ENCODE results near the gene GRM5. TPM values are rescaled to one million over a fixed set of nuclear protein-coding genes. Genes with fewer than 3 reads are reported as not detected.
A peak's percentile ranks its signal among the peaks of the same experiment; 100 is the strongest.
"Not testable (repeated sequence)": the region's sequence is repeated elsewhere in the genome, so short reads cannot be mapped to it uniquely, and the experiment has no call there.

GRM5 gene
- total RNA-seq, 1 experiment from 2014 or later, result not detected

DNA sequence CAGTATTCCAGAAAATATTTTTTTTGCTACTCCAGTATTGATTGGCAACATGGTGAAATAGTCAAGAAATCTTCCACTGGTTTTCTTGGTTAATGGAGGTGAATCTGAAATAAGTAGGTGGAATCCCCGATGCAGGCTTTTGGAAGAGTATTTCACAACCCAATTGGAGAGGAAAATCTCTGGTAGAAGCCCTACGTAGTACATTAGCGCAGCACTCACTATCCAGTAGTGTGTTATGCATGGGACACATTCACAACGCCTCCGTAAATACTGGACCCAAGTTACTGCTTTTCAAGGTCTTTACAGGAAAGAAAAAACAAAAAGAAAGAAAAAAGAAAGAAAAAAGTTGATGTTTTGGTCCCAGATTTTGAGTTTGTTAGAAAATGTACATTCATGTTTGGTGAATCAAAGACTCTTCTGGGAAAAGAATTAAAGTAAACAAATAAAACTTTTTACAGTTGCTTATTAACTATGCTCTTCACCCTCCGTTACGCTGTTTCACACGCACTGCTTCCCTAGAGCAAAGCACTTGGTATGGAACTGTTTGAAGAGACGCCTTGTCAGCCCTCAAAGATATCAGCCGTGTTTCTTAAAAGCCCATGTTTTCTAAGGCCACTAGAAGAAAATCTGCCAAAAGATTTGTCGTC lies 557.9 kb downstream of the GRM5 start:
- DNase-seq (ENCODE audit: low spot score), result no peak

GRCh38 chr11:88501541-88501940 lies 564.2 kb downstream of the GRM5 start:
- DNase-seq (ENCODE audit: low spot score), result no peak

DNA sequence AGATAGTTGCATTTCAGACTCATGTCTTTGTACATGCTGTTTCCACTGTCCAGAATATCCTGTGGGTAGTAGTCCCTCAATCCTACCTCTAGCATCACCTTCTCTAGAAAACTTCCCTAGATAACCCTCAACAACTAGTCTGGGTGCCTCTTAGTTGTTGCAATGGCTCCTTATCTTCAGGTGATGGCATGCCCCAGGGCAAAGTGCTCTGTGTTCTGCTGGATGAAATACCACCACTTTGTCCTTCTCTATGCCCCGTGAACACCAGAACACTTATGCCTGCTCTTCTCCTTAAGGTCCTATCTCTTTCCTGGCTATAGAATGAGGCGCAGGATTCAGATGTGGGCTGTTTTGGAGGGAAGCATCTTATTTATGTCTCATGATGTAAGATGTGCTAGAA lies 569.9 kb downstream of the GRM5 start:
- no peak for DNase-seq (ENCODE audit: low spot score)

- peak; percentile 10 for DNase-seq (ENCODE audit: low spot score)
Measured at GRCh38 chr11:88494848-88495247, 570.9 kb downstream of the GRM5 start.

GRCh38 chr11:88491674-88492073 lies 574.1 kb downstream of the GRM5 start:
- no peak for DNase-seq (ENCODE audit: low spot score)

GRCh38 chr11:88489030-88489429 lies 576.8 kb downstream of the GRM5 start:
- no peak for DNase-seq (ENCODE audit: low spot score)

DNA sequence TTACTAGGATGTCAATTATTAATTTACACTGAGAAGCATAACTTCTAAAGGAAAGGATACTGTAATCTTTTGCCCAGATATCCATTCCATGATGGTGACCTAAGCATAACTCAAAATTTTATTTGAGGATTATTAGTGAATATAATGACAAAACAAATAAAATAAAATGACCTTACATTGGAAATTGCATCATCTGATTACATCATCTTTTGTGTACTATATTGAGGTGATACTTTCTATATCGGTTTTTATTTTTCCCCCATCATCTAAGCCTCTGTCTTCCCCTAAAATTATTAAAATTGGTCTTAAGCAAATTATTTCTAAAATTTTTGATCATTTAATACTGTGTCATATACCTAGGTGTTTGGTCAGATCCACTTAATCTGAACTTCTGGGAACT lies 578.1 kb downstream of the GRM5 start:
- no peak for DNase-seq (ENCODE audit: low spot score)

DNA sequence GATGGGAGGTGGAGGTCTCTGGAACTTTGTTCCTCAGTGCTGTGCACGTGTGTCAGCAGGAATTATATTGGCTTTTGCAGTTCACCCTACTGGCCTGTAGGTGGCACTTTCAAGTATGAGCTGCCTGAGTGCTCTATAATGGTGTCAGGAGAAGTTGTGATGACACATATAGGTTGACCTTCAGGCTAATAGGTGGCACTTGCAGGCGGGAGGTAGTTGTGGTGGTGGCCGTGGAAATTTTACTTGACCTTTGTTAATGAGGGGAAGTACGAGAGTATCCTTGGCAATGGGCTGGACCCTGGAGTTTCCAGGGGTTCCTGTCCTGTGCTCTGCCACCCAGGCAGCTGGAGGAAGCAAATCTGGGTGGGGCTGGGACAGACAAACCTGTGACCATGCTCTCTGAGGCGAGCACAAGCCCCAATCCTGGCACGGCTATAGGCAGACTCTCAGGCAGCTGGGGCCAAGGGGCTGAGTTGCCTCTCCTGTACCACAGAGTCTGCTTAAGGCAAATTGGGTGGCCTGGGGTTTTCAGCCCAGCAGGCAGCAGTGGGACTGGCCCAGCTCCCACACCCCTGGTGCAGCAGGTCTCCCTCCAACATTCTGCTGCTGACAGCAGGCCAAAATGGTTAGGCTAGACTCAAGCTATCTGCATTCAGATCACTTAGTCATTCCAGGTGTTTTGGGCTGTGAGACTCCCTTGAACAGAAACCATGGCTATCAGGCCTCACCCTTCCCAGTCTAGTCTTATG lies 580.7 kb downstream of the GRM5 start:
- DNase-seq (ENCODE audit: low spot score), result peak; percentile 61

- no peak for DNase-seq (ENCODE audit: low spot score)
Measured at GRCh38 chr11:88482871-88483301, 582.9 kb downstream of the GRM5 start.

DNA sequence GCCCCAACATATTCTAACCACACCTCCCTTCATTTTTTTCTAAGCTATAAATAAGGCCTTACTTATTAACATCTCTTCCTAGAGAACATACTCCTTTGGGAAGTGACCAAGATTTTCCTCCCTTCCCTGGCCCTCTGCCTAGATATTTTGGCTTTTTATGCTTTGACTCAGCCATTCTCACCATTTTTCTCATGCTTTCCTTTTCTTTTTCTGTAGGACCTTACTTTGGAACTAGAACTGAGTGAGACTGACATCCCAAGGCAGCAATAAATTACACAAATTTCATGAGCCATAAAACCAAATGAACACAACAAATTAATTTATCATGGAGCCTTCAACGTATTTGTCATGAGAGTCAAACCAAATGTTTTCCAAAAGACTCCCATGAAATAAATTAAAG lies 585.6 kb downstream of the GRM5 start:
- peak; percentile 12 for DNase-seq (ENCODE audit: low spot score)

DNA sequence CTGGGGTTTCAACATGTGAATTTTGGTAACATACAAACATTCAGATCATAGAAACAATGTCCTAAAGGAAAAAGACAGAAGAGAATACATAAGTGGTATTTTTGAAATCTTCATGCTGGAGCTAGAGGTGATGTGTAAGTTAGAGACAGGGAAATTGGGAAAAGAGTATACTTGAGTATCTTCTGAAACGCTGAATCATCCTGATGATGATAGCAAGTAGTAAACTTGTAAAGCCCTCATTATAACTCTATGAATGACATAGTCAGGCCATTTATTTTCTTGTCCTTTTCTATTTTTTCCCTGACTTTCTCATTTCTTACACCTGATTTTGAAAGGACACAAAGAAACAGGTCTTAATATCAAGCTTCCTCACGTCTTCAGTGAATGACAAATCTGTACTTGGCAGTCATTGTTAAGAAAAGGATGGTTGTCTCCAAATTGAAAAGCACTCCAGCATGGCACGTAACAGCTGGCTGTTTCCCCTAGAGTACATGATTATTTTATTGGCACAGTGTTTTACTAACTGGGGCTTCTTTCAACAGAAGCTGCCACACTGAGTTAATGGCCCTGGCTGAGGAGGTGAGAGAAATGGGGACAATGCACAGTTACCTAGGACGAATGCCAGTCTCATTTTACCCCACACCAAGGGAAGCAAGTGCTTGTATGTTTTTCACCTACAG lies 587.5 kb downstream of the GRM5 start:
- DNase-seq (ENCODE audit: low spot score), result no peak

DNA sequence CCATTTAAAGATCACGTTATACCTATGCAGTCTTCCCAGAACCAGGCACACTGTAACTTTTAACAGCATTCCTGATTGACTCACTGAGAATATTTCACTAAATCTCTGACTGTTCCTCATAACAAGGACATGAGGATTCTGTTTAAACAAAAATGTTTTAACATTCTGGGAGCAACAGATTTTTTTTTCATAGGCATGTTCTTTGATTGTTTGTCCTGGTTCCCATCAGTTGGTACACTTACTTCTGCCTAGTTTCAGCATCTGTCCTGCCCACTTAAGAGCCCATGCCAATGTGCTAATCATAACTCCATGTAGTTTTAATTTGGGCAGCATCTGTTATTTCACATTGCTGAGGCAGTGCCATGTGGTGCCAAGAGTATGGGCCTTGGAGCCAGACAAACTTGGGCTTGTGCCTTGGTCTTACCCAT lies 589.8 kb downstream of the GRM5 start:
- DNase-seq (ENCODE audit: low spot score), result no peak

- no peak for DNase-seq (ENCODE audit: low spot score)
Measured at GRCh38 chr11:88474655-88475054, 591.1 kb downstream of the GRM5 start.

- DNase-seq (ENCODE audit: low spot score), result no peak
Measured at GRCh38 chr11:88469561-88470225, 596.1 kb downstream of the GRM5 start.

DNA sequence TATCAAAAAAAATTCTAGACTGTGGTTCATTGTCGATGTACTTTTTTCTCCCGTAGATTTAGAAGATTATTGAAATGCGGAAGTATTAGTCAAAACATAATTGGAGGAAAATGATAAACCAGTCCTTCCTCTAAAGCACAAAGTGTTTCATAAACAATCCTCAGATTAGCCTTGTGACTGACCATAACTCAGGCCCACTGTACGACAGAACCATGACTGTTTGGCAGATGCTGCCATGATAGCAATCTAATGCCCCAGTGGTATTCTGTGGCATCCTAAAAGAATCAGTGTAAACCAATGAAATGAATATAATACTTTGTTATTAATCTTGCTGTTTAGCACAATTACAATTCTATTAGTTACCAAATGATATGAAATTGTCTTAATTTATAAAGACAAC lies 601.3 kb downstream of the GRM5 start:
- no peak for DNase-seq (ENCODE audit: low spot score)

- not testable (repeated sequence) for DNase-seq (ENCODE audit: low spot score)
Measured at GRCh38 chr11:88463301-88463700, 602.5 kb downstream of the GRM5 start.

DNA sequence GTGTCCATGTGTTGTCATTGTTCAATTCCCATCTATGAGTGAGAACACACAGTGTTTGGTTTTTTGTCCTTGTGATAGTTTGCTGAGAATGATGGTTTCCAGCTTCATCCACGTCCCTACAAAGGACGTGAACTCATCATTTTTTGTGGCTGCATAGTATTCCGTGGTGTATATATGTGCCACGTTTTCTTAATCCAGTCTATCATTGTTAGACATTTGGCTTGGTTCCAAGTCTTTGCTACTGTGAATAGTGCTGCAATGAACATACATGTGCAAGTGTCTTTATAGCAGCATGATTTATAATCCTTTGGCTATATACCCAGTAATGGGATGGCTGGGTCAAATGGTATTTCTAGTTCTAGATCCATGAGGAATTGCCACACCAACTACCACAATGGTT lies 607.7 kb downstream of the GRM5 start:
- DNase-seq (ENCODE audit: low spot score), result not testable (repeated sequence)

DNA sequence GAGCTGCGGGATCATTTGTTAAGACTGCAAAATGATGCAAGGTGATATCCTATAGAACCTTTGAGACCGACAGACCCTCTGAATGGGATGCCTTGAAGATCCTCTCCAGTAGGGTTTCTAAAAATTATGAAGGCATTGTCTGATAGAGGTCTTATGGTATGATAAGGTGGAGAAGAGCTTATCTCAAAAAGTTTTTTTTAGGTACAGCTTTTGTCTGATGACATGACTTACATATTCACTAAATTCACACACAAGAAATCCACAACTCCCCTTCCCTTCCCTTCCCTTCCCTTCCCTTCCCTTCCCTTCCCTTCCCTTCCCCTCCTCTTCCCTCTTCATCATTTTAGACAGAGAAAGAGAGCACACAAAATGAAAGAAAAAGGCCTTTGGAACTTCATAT lies 609.8 kb downstream of the GRM5 start:
- DNase-seq (ENCODE audit: low spot score), result no peak

DNA sequence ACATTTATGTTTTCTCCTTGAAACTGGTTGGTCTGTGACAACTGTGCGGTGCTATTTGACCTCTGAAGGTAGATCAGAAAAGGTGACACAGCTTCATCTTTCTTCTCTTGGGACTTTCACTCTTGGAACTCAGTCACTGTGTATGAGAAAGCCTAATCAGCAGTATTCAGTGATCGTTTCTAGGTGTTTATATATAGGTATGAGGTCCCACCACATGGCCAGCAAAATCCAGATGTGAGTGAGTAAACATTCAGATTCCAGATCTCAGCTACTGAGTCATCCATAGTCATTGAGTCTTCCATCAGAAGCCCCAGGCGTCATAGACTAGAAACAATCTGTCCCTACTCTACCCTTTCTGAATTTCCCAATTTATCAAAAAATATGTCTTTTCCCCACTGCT lies 610.9 kb downstream of the GRM5 start:
- DNase-seq (ENCODE audit: low spot score), result peak; percentile 11

Data from H4 (cell line).